BE2C (cell line): ENCODE data around the gene VIPR1.

Experiments
- DNase-seq: peaks from one replicate; pipeline ENCODE4 v3.0.0-alpha.2; 2020
- H3K27me3 ChIP-seq: fragments of 250-450 bp; sonication (Bioruptor Pico); 2 replicates; pipeline ENCODE4 v1.5.1; 2020; ENCODE audit warnings: mild to moderate bottlenecking
- H3K36me3 ChIP-seq: fragments of 250-450 bp; sonication (Bioruptor Pico); 2 replicates; pipeline ENCODE4 v1.5.1; 2020; ENCODE audit warnings: mild to moderate bottlenecking
- H3K4me1 ChIP-seq: fragments of 250-450 bp; sonication (Bioruptor Pico); 2 replicates; pipeline ENCODE4 v1.5.1; 2020
- H3K4me3 ChIP-seq: 2 replicates; pipeline ENCODE4 v1.5.1; 2011; ENCODE audit warnings: low read depth, low read length
- H3K9me3 ChIP-seq: fragments of 250-450 bp; sonication (Bioruptor Pico); 2 replicates; pipeline ENCODE4 v1.5.1; 2020
- TF ChIP-seq, protein P1 (sequence below): IDR thresholded peaks from 2 replicates; pipeline ENCODE4 v1.5.1; 2012; ENCODE audit warnings: mild to moderate bottlenecking, low read depth, low read length

The VIPR1 gene

DNA sequence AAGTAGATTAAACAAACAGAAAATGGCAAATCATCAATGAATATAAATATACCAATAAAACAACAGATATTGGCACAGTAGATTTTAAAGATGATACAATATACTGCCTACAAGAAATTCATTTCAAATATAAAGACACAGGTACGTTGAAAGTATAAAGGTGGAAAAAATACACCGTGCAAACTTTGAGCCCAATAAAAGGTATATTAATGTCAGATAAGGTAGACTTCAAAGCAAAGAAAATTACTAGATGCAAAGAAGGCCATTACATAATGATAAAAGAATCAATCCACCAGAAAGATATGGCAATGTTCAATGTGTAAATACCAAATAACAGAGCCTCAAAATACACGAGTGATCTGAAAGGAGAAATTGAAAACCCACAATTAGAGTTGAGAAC lies 34.3 kb upstream of the VIPR1 start:
- H3K4me3 ChIP-seq = no peak overlapping the region
- TF ChIP-seq, protein P1, sequence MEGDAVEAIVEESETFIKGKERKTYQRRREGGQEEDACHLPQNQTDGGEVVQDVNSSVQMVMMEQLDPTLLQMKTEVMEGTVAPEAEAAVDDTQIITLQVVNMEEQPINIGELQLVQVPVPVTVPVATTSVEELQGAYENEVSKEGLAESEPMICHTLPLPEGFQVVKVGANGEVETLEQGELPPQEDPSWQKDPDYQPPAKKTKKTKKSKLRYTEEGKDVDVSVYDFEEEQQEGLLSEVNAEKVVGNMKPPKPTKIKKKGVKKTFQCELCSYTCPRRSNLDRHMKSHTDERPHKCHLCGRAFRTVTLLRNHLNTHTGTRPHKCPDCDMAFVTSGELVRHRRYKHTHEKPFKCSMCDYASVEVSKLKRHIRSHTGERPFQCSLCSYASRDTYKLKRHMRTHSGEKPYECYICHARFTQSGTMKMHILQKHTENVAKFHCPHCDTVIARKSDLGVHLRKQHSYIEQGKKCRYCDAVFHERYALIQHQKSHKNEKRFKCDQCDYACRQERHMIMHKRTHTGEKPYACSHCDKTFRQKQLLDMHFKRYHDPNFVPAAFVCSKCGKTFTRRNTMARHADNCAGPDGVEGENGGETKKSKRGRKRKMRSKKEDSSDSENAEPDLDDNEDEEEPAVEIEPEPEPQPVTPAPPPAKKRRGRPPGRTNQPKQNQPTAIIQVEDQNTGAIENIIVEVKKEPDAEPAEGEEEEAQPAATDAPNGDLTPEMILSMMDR = no peak
- H3K4me1 ChIP-seq = no peaks in the 10 kb centered on the region
- no peaks in the 10 kb centered on the region for H3K27me3 ChIP-seq
- no peak for DNase-seq
- no peaks in the 10 kb centered on the region for H3K36me3 ChIP-seq
- no peaks in the 10 kb centered on the region for H3K9me3 ChIP-seq

DNA sequence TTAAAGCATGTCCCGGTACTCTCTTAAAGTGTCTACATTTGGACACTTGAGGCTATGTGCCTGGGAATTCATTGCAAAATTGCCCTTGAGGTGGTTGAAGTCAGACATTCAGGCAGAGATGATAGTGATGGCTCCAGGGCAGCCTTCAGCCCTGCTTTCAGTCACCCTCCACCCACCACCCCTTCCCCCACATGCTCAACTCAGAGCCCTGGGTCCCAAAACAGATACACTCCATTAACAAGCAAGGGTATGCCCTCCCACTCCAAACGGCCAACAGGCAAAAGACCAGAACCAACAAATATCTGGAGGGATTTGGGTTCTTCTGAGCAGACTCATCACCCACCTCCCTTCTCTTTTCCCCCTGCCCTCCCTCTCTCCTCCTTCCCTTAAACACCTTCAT lies 29.9 kb upstream of the VIPR1 start:
- Histone ChIP-seq H3K4me1 (no peaks in the 10 kb centered on the region), H3K9me3 (no peaks in the 10 kb centered on the region), H3K27me3 (no peaks in the 10 kb centered on the region), H3K36me3 (no peaks in the 10 kb centered on the region), H3K4me3 (no peak overlapping the region)
- TF ChIP-seq, protein P1 = no peak
- no peak for DNase-seq

DNA sequence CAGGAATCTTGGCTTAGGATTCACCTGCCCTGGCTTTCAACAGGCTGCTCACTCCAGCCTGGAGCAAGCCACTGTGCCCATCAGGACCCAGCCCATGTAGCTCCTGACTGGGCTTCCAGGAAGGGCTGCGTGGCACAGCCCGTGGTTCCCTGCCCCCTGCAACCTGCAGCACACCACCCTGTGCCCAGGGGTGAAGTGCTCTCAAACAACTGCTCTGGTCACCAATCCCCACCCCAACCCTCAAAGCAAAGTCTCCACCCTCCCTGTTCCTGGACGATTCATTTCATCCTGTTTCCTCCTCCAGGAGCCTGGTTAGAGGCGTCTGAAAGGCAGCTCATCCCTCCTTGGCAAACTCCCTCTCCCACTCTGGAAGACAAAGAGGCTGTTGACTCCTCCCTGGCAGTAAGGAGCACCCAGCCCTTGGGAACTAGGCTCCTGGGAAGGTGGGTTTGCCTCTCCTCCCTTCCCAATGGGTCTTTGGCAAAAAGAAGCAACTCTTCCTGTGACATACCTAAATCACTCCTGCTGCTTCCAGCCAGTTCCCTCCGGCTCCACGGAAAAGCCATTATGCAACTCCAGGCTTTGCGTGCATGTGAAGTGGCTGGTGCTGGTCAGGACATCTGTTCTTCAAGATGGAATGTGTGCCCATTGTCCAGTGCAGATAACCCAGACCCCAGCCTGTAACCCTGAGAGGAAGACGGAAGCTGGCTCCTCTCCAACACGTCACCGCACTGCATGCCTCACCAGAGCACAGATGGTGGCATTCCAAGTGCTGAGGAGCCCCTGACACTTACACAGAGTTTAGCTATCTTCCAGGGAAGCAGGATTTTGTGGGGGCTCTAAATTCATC lies 29.1 kb upstream of the VIPR1 start:
- Histone ChIP-seq H3K4me1 (no peaks in the 10 kb centered on the region), H3K27me3 (no peaks in the 10 kb centered on the region), H3K4me3 (no peak overlapping the region), H3K9me3 (no peaks in the 10 kb centered on the region), H3K36me3 (no peaks in the 10 kb centered on the region)
- TF ChIP-seq, protein P1 = no peak
- no peak for DNase-seq

DNA sequence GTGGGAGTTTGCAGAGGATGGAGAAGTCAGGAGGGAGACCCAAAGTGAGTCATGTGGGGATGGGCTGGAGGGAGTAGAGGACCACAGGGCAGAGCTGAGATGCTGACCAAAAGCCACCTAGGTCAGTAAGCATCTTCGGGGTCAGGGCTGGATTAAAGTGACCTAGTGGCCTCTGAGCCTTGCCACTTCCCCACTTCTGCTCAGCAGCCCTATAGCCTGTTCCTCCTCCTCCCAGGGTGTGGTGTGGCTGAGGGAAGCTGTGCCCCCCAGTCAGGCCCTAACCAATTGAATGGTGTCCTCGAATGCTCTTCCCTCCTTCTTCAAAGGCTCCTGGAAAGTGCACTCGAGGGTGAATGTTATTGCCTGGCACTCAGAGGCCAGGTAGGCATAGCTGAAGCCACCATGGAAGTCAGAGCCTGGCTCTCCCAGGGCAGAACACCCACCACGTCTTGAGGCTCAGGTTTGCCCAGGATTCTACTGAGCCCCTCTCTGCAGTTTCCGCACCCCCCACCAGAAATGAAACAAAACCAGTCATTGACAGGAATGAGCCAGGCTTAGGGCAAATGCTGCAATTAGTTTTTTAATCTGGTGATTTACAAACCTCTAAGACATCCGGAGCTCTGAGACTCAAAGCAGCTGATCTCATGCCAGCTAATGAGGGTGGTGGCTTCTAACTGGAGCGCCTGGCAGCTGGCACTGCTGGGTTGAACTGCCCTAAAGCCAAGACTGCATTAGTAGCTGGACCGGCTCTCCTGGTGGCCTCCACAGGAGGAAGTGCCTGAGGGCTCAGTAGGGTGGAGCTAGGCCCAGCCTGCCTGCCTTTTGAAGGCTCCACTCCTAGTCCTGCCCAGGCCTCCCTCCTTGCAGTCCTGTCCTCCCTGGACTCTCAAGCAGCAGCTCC lies 26.0 kb upstream of the VIPR1 start:
- Histone ChIP-seq H3K4me3 (no peak overlapping the region), H3K27me3 (no peaks in the 10 kb centered on the region), H3K36me3 (no peaks in the 10 kb centered on the region), H3K4me1 (no peaks in the 10 kb centered on the region), H3K9me3 (no peaks in the 10 kb centered on the region)
- TF ChIP-seq, protein P1 = no peak
- no peak for DNase-seq

DNA sequence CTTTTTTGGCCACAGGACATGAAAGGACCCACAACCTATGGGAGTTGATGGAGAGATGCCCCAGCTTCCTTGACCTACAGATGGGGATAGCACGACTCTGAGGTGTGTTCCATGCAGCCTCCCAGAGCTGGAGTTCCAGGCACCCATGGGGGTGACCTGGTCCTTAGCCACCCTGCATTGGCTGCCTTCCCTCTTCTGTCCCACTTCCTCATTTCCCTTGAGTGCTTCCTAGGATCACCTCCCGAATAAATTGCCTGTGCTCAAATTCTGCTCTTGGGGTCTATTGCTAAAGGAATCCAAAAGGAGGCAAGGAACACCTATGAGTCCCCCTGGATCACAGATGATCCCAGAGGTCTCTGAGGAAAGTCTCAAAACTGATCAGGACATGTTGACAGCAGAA lies 24.7 kb upstream of the VIPR1 start:
- no peaks in the 10 kb centered on the region for H3K36me3 ChIP-seq
- H3K4me1 ChIP-seq = no peaks in the 10 kb centered on the region
- no peak overlapping the region for H3K4me3 ChIP-seq
- TF ChIP-seq, protein P1 = no peak
- H3K9me3 ChIP-seq = no peaks in the 10 kb centered on the region
- no peaks in the 10 kb centered on the region for H3K27me3 ChIP-seq
- DNase-seq = no peak

DNA sequence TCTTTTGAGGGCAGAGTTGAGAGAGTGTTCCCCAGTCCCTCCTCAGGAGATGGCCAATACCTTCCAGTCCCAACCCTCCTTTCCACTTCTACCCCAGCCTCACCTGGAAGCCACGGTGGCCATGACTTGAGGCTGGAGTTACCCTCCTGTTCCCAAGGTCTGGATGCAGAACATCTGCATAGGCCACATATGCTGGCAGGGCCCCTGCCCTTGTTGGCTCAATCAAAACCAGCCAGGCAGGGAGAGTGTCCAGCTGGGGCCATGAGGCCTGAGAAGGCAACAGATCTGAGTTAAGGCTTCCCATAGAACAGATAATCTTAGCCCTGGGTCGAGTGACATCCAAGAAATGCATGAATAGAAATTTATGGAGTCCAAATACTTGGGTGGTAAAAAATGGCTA lies 23.6 kb upstream of the VIPR1 start:
- Histone ChIP-seq H3K4me3 (no peak overlapping the region), H3K4me1 (no peaks in the 10 kb centered on the region), H3K27me3 (no peaks in the 10 kb centered on the region), H3K9me3 (no peaks in the 10 kb centered on the region), H3K36me3 (no peaks in the 10 kb centered on the region)
- TF ChIP-seq, protein P1 = no peak
- no peak for DNase-seq
